AG09309 (cell line): ENCODE results near the gene EFCC1.

Source experiments
- DNase-seq: peaks from one replicate; pipeline ENCODE4 v3.0.0-alpha.2; 2010; ENCODE audit warnings: low read depth
- H3K4me3 ChIP-seq: 2 replicates; pipeline ENCODE4 v1.5.1; 2011; ENCODE audit warnings: mild to moderate bottlenecking, low read depth, low read length, moderate library complexity; ENCODE audit not compliant: control insufficient read depth
- TF ChIP-seq, protein P1 (sequence below): IDR thresholded peaks from 2 replicates; pipeline ENCODE4 v1.5.1; 2011; ENCODE audit warnings: mild to moderate bottlenecking, low read depth, low read length, inconsistent platforms; ENCODE audit not compliant: insufficient read depth, control insufficient read depth; ENCODE audit errors: missing control alignments

EFCC1 gene

DNA sequence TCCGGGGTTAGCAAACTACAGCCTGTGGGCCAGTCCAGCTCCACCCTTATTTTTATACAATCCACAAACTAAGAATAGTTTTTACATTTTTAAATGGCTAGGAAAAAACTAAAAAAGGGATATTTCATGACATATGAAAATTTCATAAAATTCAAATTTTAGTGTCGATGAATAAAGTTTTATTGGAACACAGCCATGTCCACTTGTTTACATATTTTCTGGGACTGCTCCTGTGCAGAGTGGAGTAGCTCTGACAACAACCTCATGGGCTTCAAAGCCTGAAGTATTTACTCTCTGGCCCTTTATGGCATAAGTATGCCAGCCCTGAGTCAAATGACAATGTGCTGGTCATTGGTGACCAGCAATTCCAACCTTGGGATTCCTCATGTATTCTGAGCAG is 17.2 kb downstream of the EFCC1 start:
- H3K4me3 ChIP-seq = no peak overlapping the region
- DNase-seq = no peak
- TF ChIP-seq, protein P1, sequence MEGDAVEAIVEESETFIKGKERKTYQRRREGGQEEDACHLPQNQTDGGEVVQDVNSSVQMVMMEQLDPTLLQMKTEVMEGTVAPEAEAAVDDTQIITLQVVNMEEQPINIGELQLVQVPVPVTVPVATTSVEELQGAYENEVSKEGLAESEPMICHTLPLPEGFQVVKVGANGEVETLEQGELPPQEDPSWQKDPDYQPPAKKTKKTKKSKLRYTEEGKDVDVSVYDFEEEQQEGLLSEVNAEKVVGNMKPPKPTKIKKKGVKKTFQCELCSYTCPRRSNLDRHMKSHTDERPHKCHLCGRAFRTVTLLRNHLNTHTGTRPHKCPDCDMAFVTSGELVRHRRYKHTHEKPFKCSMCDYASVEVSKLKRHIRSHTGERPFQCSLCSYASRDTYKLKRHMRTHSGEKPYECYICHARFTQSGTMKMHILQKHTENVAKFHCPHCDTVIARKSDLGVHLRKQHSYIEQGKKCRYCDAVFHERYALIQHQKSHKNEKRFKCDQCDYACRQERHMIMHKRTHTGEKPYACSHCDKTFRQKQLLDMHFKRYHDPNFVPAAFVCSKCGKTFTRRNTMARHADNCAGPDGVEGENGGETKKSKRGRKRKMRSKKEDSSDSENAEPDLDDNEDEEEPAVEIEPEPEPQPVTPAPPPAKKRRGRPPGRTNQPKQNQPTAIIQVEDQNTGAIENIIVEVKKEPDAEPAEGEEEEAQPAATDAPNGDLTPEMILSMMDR = no peak

GRCh38 chr3:129018751-129019150 is 17.6 kb downstream of the EFCC1 start:
- H3K4me3 ChIP-seq = no peak overlapping the region
- TF ChIP-seq, protein P1 = no peak
- DNase-seq = no peak

- DNase-seq = no peak
- TF ChIP-seq, protein P1 = no peak
- H3K4me3 ChIP-seq = no peak overlapping the region
Observed at GRCh38 chr3:129019266-129019665, 18.2 kb downstream of the EFCC1 start.

DNA sequence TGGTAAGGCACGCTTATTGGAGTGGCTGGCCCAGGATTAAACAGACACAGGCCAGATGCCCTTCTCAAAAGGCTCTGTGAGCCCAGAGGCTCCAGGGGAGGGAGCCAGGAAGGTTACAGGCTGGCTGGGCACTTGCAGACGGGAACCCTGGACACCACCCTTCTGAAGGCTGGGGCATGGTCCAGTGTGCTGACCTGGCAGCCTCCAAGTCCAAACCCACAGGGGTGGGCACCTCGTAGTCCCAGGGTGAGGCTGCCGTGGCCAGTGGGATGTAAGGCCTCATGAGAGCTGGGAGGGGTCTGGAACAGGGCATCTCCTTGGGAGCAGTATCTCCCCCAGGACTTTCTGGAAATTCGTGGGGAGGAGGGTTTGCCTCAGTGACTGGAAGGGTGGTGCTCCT is 19.6 kb downstream of the EFCC1 start:
- TF ChIP-seq, protein P1 = no peak

DNA sequence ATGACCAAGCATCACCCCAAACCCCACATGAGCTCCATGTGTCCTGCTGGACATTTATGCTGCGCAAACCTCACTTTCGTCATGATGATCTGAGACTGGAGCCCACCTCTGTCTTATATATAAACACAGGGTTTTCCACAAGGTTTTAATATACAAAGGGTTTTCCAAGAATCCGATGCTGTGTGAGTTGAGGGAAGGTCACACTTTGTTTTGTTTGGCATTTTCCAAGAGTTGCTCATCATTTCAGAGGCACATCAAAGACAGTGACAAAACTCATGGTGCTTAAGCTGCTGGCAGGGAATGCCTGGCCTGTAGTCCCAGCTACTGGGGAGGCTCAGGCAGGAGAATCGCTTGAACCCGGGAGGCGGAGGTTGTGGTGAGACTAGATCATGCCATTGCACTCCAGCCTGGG is 20.0 kb downstream of the EFCC1 start:
- TF ChIP-seq, protein P1 = no peak
- DNase-seq = no peak
- H3K4me3 ChIP-seq = no peak overlapping the region

More for the DNA sequence above, 19.6 kb downstream of the EFCC1 start:
- no peak overlapping the region for H3K4me3 ChIP-seq
- DNase-seq = no peak

GRCh38 chr3:129022114-129023007 is 21.3 kb downstream of the EFCC1 start:
- no peak overlapping the region for H3K4me3 ChIP-seq
- no peak for DNase-seq
- TF ChIP-seq, protein P1 = no peak
